Jurkat, Clone E6-1 (cell line): ENCODE measurements around the gene AP4B1.

ENCODE experiments used
- DNase-seq: peaks from one replicate; pipeline ENCODE4 v3.0.0-alpha.2; 2011; ENCODE audit warnings: low read depth, low spot score
- H3K4me3 ChIP-seq: 2 replicates; pipeline ENCODE4 v1.5.1; 2011; ENCODE audit warnings: mild to moderate bottlenecking, low read length, control low read depth, moderate library complexity

Gene AP4B1

DNA sequence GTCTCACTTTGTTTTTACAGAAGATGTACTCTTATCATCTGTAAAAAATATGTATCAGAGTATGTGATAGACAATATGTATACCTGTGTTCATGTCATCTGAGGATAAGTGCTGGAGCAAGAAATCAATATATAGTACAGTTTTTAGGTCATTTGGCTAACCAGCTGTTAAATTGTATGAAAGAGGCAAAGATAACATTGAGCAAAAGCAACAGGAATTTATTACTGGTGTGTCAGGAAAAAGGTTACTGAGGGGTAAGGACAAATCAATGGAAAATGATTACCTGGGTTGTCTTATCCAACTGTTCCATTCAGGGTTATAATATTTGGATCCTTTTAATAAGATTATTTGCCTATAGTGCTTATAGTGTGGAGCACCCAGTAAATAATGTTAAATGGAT, 29.4 kb upstream of the AP4B1 start:
- H3K4me3 ChIP-seq = no peak overlapping the region
- no peak for DNase-seq

DNA sequence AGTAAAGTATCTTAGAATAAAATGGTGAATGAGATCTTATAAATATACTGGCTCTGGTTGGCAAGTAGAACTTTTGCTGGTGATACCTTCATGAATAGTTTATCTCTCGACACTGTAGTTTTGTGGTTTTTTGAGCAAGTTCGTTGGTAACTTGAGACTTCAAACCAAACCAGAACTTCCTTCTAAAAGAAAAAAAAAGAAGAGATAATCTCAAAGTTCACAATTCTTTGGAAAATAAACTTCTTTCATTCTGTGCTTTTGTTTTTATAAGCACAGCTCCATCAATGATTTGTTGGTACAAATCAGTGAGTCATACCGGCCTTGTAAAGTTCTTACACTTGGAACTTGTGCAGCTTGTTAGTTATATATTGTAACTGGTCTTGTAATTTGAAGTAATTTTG, 26.9 kb upstream of the AP4B1 start:
- peak; percentile 93 for DNase-seq
- H3K4me3 ChIP-seq = peak overlapping the region; percentile 95

DNA sequence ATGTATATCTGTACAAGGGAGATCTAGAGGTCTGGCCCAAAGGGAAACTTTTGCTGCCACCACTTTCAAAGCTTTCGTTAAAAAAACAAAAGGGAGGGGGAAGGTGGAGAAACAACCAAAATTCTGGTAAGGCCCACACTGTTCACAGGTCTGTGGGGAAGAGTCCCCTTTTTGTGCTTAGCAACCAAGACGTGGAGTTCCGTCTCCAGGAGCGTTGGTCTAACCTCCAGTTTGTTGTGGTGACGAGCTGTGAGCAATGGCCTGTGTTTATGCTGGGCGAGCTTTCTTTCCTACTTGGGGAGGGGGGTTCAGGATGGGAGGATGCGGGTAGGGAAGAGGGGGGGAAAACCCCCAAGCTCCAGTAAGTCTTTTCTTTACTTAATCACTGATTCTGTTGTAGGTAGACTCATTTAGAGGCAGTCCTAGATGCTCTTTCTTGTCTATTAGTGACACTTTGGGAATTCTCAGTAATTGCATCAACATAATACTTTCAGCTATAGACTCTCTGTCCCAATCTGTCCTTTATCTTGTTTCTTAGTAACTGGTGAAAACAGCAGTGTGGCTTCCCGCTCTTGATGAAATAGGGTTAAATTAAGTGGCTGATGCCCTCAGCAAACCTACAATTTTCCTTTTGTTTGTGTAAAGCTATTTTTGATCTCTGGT, 26.0 kb upstream of the AP4B1 start:
- peak; percentile 79 for DNase-seq

DNA sequence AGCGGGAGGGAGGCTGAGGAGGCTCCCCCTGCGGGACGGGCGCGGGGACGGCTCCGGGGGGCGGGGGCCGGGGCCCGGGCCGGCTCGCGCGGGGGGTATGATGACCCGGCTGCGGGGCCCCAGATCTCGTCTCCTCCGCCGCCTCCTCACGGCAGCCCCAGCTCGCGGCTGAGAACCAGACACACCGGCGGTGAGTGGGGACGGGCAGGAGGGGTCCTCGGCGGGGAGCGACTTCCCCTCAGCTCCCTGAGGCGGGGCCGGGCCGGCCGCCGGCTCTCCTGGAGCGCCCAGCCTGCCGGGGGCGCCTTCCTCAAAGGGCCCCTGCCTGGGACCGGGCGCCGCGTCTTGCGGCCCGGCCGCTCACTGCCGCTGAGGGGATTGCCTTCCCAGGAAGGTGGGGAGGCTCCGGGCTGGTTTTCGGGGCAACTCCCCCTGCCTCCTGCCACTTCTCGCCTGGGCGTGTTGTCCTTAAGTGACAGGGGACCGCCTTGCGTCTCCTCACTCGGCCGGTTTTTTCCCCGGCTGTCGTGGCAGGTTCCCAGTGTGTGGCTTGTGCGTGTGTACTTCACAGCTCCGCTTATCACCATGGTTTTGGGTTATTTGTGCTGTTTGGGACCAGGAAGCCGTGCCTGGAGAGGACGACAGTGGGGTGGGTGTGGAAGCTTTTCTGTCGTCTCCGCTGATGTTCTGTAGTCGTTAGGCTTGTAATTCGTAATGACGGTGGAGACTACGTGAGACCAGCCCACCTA, 25.3 kb upstream of the AP4B1 start:
- no peak for DNase-seq

More for the DNA sequence above, 26.0 kb upstream of the AP4B1 start:
- peak overlapping the region; percentile 95 for H3K4me3 ChIP-seq

DNA sequence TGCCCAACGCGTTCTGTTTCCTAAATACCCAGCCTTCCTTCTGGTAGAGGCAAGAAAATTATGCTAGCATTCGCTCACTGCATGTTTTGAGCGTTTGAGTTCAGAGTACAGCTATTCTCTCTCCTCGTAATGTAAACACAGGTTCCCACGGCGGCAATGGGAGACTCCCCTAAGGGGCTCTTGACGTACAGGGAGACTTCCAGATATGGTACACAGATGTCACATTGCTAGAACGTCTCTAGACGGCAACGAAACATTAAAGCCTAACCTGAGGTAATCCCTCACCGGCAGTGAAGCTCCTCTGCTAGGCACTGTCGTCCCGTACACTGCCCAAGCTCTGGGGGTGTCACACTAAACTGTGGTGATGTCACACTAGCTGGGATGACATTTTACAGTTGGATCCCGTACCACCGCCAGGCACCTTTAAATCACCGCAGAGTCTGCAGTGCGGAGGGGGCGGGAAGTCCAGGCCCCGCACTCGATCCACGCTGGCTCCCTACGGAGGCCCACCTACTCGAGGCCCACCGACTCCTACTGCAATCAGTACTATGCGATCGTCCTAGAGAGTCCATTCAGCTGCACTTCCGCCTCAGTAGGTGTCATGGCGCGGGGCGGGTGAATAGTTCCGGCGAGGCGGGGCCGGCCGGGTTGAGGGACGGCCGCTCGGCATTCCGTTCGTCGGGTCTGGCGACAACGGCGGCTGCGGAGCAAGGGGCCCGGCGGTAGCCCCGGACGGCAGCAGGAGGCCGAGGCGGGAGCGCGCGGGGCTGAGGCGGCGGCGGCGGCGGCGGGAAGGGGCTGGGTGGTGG, 24.5 kb upstream of the AP4B1 start, which contains the start of gene HIPK1:
TSS of gene HIPK1 (plus strand) at position 384 of the 809 bp plus-strand sequence.
- DNase-seq = peak; percentile 85
- H3K4me3 ChIP-seq = peak within 1 kb of the TSS; percentile 95

More for the DNA sequence above, 25.3 kb upstream of the AP4B1 start:
- peak overlapping the region; percentile 95 for H3K4me3 ChIP-seq

DNA sequence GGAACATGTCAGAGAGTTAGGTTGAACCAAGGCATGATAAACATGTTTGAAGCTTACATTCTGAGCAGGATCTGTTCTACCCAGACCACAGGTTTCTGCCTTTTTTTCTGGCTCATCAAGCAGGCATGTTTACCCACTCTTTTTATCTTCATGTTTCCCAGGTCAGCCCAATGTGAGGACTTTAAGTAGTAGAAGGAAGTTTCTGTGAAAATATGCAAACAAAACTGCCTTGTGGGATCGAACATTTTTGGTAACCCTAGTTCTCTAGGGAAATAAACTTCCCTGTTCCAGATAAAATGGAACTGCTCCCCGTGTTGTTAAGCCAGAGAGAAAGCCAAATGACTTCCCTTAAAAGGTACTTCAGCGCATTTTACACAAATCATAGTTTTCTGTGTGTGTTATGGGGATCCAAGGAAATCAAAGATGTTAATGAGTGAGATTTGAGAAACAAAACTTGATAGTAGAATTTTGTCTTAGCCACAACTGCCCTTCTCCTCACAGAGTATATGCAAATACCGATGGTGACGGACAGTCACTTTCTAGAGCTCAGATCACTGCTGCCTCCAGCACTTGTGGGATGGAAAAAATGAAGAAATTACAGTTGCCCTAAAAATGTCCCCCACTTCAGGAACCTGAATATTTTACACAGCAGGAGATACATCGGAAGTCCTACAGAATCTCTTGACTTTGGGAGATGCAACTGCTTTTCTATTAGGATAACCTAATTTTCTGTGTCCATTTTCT, 23.8 kb upstream of the AP4B1 start:
- no peak for DNase-seq
- H3K4me3 ChIP-seq = peak overlapping the region; percentile 95

DNA sequence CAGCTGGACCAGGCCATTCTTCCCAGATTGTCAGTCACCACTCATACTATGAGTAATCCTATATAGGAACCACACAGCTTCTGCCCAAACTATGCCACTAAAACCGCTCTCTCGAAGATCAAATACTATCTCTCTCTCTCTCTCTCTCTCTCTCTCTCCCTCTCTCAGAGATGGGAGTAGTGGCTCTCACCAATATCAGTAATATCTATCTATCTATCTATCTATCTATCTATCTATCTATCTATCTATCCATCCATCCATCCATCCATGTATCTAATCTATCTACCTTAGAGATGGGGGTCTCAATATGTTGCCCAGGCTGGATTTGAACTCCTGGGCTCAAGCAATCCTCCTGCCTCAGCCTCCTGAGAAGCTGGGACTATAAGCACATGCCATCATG, 19.9 kb upstream of the AP4B1 start:
- DNase-seq = no peak

DNA sequence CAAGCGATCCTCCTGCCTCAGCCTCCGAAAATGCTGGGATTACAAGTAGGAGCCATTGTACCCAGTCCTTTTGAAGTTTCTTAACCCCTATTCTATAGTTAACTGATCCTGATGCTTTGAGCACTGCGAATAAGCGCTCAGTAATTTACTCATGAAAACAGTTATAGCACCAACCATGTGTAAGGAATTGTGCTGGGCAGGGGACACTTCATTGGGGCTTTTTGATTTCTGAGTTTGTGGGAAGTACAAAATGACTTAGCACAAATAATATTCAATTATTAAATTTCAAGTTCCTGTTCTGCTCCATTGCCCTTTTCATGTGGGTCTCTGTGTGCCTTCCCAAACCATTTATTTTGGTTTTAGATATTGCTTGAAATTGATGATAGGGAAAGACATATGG, 18.4 kb upstream of the AP4B1 start:
- no peak for DNase-seq
- no peak overlapping the region for H3K4me3 ChIP-seq

More for the DNA sequence above, 19.9 kb upstream of the AP4B1 start:
- no peak overlapping the region for H3K4me3 ChIP-seq

DNA sequence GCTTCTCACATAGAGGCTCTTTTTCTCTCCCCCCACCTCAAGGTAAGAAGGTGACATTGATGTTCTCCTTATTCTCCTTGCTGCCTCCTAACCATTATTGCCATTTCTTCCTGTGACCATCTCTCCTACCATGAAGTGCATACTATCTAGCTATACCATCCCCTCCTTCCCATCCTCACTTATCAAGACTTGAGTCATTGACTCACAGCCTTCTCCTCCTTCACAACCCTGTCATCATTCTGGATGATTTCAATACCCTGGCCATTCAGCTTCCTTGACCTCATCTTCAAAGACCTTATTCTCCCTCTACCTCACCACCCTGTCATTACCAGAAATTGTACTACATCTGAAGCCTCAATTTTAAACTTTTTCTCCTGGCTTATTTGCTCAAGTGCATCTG, 13.6 kb upstream of the AP4B1 start:
- no peak overlapping the region for H3K4me3 ChIP-seq
- no peak for DNase-seq

DNA sequence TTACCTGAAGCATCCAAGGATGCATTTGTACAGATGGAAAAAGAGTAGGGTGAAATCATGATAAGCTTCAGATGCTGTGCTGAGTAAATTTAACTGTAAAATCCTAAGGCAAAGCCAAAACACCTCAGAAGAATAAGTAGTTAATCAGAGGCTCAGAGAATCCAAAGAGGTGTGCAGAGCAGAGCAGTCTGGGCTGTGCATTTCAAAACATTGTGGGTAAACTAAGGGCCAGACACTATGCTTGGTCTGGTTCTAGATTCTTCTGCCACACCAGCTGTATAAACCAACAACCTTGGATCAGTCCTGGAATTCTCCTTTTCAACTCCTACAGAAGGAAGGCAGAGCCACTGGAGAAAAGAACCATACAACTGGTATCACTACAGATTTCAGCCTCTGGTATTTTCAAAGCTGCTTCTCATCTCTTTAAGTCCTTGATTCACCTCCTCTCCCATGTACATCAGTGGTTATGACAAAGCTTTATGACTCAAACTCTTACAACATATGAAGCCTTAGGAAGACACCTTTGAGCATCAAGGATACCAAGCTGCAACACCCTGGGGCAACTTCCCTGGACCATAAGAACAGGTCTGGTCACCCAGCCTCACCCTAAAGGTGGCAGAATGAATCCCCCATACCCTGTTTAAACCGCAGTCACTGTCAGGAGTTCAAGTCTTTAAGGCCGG, 12.9 kb upstream of the AP4B1 start:
- DNase-seq = no peak
- H3K4me3 ChIP-seq = no peak overlapping the region

DNA sequence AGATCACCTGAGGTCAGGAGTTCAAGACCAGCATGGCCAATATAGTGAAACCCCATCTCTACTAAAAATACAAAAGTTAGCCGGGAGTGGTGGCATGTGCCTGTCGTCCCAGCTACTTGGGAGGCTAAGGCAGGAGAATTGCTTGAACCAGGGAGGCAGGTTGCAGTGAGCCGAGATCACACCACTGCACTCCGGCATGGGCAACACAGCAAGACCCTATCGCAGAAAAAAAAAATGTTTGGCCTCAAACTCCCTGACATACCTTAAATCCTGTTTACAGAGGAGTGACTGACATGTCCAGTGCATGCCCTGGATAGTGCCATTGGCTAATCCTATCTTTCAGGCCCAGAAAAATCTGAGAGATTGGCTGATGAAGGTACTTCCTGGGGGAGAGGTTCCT, 12.4 kb upstream of the AP4B1 start:
- H3K4me3 ChIP-seq = no peak overlapping the region
- no peak for DNase-seq

DNA sequence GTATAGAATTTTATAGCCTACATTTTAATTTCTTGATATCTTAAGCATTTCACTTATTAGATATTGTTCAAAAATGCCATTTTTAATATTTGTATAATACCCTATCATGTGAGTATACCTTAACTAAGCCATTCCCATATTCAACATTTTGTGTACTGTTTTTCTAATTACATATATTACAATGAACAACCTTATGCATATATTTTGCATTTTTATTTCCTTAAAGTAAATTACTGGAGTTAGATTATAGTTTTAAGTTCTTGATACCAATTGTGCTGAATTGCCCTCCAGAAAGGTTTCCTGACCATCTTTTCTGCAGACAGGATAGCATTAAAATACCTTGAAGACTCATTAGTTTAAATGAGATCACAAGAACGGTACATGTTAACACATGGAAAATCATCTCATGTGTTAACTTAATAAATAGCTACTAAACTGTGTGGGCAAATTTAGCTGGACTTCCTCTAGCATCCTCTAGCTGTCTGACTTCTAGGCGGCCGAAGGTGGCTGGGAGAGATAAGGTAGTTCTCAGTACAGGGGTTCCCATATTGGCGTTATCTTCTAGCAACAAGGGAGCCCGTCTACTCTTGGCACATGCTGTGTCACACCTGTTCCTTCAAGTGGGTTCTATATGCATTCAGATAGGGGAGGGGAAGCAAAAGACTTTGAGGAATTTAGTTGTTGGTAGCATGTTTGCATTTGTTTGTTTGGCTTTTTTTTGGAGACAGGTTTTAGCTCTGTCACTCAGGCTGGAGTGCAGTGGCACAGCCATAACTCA, 9.5 kb upstream of the AP4B1 start:
- DNase-seq = no peak
- no peak overlapping the region for H3K4me3 ChIP-seq

DNA sequence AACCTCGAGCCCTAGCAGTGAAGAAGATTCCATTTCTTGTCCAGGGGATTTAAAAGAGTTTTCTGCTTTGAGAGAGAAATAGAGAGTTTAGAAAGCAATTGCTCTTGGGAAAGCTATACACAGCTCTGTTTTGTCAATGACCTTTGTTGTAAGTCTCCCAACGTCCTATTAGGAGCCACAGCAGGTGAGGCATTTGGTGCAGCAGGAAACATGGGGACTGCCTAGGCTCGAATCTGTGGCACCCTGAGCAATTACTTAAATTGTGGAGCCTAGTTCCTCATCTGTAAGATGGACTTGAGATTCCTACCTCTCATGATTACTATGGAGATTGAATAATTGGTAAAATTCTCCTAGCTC, 8.7 kb upstream of the AP4B1 start:
- H3K4me3 ChIP-seq = no peak overlapping the region
- no peak for DNase-seq

DNA sequence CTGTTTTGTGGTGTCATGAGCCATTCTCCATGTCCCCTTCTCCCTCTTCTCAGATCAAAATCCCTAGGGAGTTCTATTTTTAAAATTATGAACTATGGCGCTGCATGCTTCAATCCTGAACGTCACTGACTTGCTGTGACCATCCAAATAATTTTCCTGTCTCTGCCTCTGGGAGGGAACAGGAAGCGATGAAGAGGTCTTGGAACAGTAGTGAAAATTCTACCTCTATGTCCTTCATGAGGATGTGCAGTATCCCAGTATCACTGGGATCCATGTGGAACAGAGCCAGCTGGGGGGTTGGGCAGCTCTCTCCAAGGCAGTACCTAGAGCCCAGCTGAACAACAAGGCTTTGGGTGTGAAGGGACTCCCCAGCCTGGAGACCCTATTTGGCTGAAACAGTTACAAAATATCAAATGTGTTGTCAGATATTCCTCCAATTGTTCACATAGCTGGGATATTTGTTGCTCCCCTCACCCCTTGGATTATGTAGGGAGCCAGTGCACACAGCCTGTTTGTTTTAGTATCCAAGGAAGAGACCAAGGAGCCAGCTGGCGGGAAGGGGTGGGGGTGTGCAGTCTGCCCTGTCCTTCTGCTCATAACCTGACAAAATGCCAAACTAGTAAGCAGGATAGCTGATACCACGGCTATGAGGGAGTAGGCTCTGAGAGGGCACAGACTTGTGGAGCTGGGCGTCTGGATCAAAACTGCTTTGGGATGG, 8.2 kb upstream of the AP4B1 start:
- DNase-seq = no peak
- no peak overlapping the region for H3K4me3 ChIP-seq

DNA sequence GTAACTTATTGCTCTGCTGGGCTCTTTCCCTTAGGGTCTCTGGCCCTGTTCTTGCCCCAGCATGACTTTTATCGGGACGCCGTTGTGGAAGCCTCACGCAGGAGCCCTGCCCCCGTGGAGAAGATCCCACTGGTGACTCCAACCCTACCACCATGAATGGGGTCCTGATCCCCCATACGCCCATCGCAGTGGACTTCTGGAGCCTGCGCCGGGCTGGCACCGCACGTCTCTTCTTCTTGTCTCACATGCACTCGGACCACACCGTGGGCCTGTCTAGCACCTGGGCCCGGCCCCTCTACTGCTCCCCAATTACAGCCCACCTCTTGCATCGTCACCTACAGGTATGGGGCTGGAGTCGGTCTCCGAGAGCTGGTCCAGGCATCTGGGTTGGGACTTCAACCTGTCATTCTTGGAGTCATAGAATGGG, 849 bp upstream of the AP4B1 start:
- DNase-seq = no peak
- H3K4me3 ChIP-seq = peak overlapping the region; percentile 90

DNA sequence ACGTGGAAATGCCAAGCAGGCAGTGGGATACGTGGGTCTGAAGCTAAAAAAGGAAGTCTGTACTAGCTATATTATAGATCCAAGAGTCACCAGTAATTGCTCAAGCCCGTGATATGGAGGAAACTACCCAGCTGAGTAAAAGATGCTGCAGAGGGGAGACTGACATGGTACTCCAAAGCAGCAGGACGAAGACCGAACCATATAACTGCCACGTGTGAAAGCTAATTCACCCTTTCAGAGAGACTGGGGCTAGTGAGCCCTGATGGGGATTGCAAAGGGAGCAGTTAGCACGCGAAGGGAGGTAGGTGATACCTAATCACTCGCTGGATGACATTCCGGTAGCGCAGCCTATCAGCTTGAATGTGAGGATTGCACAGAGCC, 316 bp downstream of the AP4B1 start:
- no peak for DNase-seq
- peak overlapping the region; percentile 90 for H3K4me3 ChIP-seq

DNA sequence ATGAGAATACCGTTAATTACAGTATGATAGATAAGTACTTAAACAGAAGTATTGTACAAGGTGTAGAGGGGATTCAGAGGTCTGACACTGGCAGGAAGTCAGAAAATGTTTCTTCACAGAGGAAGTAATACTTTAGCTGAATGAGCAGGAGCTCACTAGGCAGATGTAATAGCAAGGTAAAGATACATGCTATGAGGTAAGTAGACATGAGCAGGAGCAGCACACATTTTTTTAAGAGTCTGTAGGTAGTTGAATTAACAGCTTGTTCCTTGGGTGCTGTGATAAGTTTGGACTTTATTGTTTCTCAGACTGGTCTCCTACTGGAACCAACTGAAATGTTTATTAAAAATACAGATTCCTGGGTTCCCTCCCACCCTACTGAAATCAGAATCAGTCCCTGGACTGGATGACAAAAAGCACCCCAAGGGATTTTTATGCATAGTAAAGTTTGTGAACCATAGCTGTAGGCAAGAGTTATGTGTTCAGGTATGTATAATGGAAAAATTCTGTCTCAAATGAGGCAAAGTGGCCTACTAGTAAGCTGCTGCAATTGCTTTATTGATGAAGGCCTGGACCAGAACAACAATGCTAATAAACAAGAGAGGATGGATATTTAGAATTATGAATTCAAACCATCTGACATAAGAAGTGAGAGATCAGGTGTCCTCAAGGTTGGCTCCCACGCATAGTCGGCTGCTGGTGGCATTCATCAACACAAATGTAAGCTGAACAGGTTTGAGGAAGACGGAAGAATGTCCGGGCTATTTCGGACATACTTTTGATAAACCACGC, 902 bp downstream of the AP4B1 start:
- no peak for DNase-seq
- H3K4me3 ChIP-seq = peak overlapping the region; percentile 90
